Spinal cord (tissue), 10 donors: Measurements from ENCODE around the gene LRMDA. TPM values are rescaled to one million over a fixed set of nuclear protein-coding genes. Genes with fewer than 3 reads are reported as not detected.
A peak's percentile ranks its signal among the peaks of the same experiment; 100 is the strongest.

Source experiments
- DNase-seq, 6 donors: peaks; one replicate each; pipeline versions ENCODE4 v3.0.0 to v3.0.0-alpha.2; 2013 to 2015; ENCODE audit warnings: low spot score in 6 of 6, low read depth in 4 of 6
- H3K27ac ChIP-seq: one replicate; pipeline ENCODE4 v1.5.1; 2013; ENCODE audit warnings: low read depth, low read length, control low read depth
- H3K27me3 ChIP-seq: one replicate; pipeline ENCODE4 v1.6.1; 2013; ENCODE audit warnings: low read length; ENCODE audit not compliant: control insufficient read depth, insufficient read depth
- H3K36me3 ChIP-seq: one replicate; pipeline ENCODE4 v1.6.1; 2013; ENCODE audit warnings: low read length; ENCODE audit not compliant: control insufficient read depth, insufficient read depth
- H3K4me1 ChIP-seq: one replicate; pipeline ENCODE4 v1.6.1; 2013; ENCODE audit warnings: low read length; ENCODE audit not compliant: control insufficient read depth, insufficient read depth
- H3K4me3 ChIP-seq: one replicate; pipeline ENCODE4 v1.5.1; 2013; ENCODE audit warnings: low read depth, low read length, control low read depth
- H3K9me3 ChIP-seq: one replicate; pipeline ENCODE4 v1.6.1; 2013; ENCODE audit warnings: low read length; ENCODE audit not compliant: control insufficient read depth, insufficient read depth
- WGBS: methylation state at CpG from one replicate; pipeline ENCODE4 v1.1.5; 2013; ENCODE audit warnings: missing lambda C conversion rate; ENCODE audit not compliant: insufficient coverage; 5-methylcytosine and 5-hydroxymethylcytosine counted together
- polyA plus RNA-seq, 2 donors: library from polyadenylated mRNA; unstranded; fragments of 120-200 nt; gene quantifications; one replicate each; pipeline ENCODE4 v1.2.1, GENCODE V29; 2013; ENCODE audit not compliant: insufficient read length in 2 of 2
- total RNA-seq, 2 donors: library from RNA; depleted of rRNA in 1 of 2; stranded (reverse); fragments of 120-200 nt in 1 of 2; fragments of >200 nt in 1 of 2; gene quantifications; one replicate each; pipeline versions ENCODE4 v1.2.3 to v1.2.4, GENCODE V29; 2013 to 2014
- donor health status: healthy.

Gene LRMDA
- total and polyA plus RNA-seq, 4 donors: 5.6 to 9.9 (median 7.2) TPM

- no CpG with 5 or more reads among the region's 2 CpGs for WGBS
- peak in 1 of 6 donors; percentile 70 for DNase-seq
- Histone ChIP-seq H3K27me3 (no peaks in the 10 kb centered on the region), H3K4me1 (no peaks in the 10 kb centered on the region), H3K27ac (no peak overlapping the region), H3K9me3 (no peaks in the 10 kb centered on the region), H3K4me3 (no peak overlapping the region), H3K36me3 (no peaks in the 10 kb centered on the region)
These were observed 506.4 kb downstream of the LRMDA start for GRCh38 chr10:75937823-75938222.

- DNase-seq: peak in 1 of 6 donors; percentile 64
- Histone ChIP-seq H3K36me3 (no peaks in the 10 kb centered on the region), H3K9me3 (no peaks in the 10 kb centered on the region), H3K27ac (no peak overlapping the region), H3K4me3 (no peak overlapping the region), H3K27me3 (no peaks in the 10 kb centered on the region), H3K4me1 (no peaks in the 10 kb centered on the region)
- WGBS: 89% methylated on average over 10 of the region's 13 CpGs
These were observed 507.1 kb downstream of the LRMDA start for GRCh38 chr10:75938380-75939122.

- H3K4me1 ChIP-seq: no peaks in the 10 kb centered on the region
- DNase-seq: no peak
- no peak overlapping the region for H3K4me3 ChIP-seq
- no peak overlapping the region for H3K27ac ChIP-seq
- no peaks in the 10 kb centered on the region for H3K27me3 ChIP-seq
- H3K36me3 ChIP-seq: no peaks in the 10 kb centered on the region
- no CpG with 5 or more reads among the region's 3 CpGs for WGBS
- no peaks in the 10 kb centered on the region for H3K9me3 ChIP-seq
These were observed 508.1 kb downstream of the LRMDA start for GRCh38 chr10:75939541-75939940.

GRCh38 chr10:75940742-75941141 lies 509.3 kb downstream of the LRMDA start:
- no peak overlapping the region for H3K27ac ChIP-seq
- no peaks in the 10 kb centered on the region for H3K9me3 ChIP-seq
- DNase-seq: no peak
- no peaks in the 10 kb centered on the region for H3K36me3 ChIP-seq
- 100% methylated on average over 4 of the region's 5 CpGs for WGBS
- H3K4me1 ChIP-seq: no peaks in the 10 kb centered on the region
- no peaks in the 10 kb centered on the region for H3K27me3 ChIP-seq
- no peak overlapping the region for H3K4me3 ChIP-seq

GRCh38 chr10:75941223-75941801 lies 509.9 kb downstream of the LRMDA start:
- no peaks in the 10 kb centered on the region for H3K36me3 ChIP-seq
- H3K4me1 ChIP-seq: no peaks in the 10 kb centered on the region
- DNase-seq: peak in 2 of 6 donors; percentile 18 to 69
- WGBS: 21% methylated on average over 7 of the region's 9 CpGs
- no peaks in the 10 kb centered on the region for H3K9me3 ChIP-seq
- H3K27ac ChIP-seq: no peak overlapping the region
- H3K4me3 ChIP-seq: no peak overlapping the region
- H3K27me3 ChIP-seq: no peaks in the 10 kb centered on the region

GRCh38 chr10:75944061-75944460 lies 512.6 kb downstream of the LRMDA start:
- H3K9me3 ChIP-seq: no peaks in the 10 kb centered on the region
- no peak overlapping the region for H3K27ac ChIP-seq
- no CpG with 5 or more reads among the region's 2 CpGs for WGBS
- no peaks in the 10 kb centered on the region for H3K27me3 ChIP-seq
- DNase-seq: no peak
- H3K36me3 ChIP-seq: no peaks in the 10 kb centered on the region
- H3K4me1 ChIP-seq: no peaks in the 10 kb centered on the region
- no peak overlapping the region for H3K4me3 ChIP-seq

GRCh38 chr10:75948583-75948982 lies 517.2 kb downstream of the LRMDA start:
- H3K9me3 ChIP-seq: no peaks in the 10 kb centered on the region
- H3K27me3 ChIP-seq: no peaks in the 10 kb centered on the region
- H3K27ac ChIP-seq: no peak overlapping the region
- 83% methylated on average over 1 of the region's 3 CpGs for WGBS
- H3K36me3 ChIP-seq: no peaks in the 10 kb centered on the region
- H3K4me3 ChIP-seq: no peak overlapping the region
- peak in 1 of 6 donors; percentile 43 for DNase-seq
- no peaks in the 10 kb centered on the region for H3K4me1 ChIP-seq

- no peaks in the 10 kb centered on the region for H3K4me1 ChIP-seq
- no peak overlapping the region for H3K4me3 ChIP-seq
- no peak for DNase-seq
- no peaks in the 10 kb centered on the region for H3K9me3 ChIP-seq
- no CpG with 5 or more reads among the region's 2 CpGs for WGBS
- no peaks in the 10 kb centered on the region for H3K36me3 ChIP-seq
- H3K27ac ChIP-seq: no peak overlapping the region
- no peaks in the 10 kb centered on the region for H3K27me3 ChIP-seq
These were observed 518.9 kb downstream of the LRMDA start for GRCh38 chr10:75950307-75950706.

- Histone ChIP-seq H3K36me3 (no peaks in the 10 kb centered on the region), H3K9me3 (no peaks in the 10 kb centered on the region), H3K27me3 (no peaks in the 10 kb centered on the region), H3K27ac (no peak overlapping the region), H3K4me1 (no peaks in the 10 kb centered on the region), H3K4me3 (no peak overlapping the region)
- 78% methylated on average over 6 of the region's 7 CpGs for WGBS
- no peak for DNase-seq
These were observed 519.7 kb downstream of the LRMDA start for GRCh38 chr10:75950997-75951589.

- no peaks in the 10 kb centered on the region for H3K9me3 ChIP-seq
- no peak overlapping the region for H3K27ac ChIP-seq
- no peak for DNase-seq
- H3K36me3 ChIP-seq: no peaks in the 10 kb centered on the region
- H3K4me1 ChIP-seq: no peaks in the 10 kb centered on the region
- no peaks in the 10 kb centered on the region for H3K27me3 ChIP-seq
- H3K4me3 ChIP-seq: no peak overlapping the region
- 72% methylated on average over 6 of the region's 7 CpGs for WGBS
These were observed 520.2 kb downstream of the LRMDA start for GRCh38 chr10:75951627-75952026.
